ENCODE data around the gene WDR90.

GRCh38 chr16:716200-716568 lies 67.0 kb downstream of the WDR90 start:
- TF ChIP-seq CTCF (IDR thresholded peaks at IDR 0.05; ENCODE audit: low read length) (no peak), EZH2 (IDR thresholded peaks at IDR 0.05; ENCODE audit: borderline replicate concordance, low read length) (no peak)
